ENCODE measurements around the gene WAPL. TPM values are rescaled to one million over a fixed set of nuclear protein-coding genes. Genes with fewer than 3 reads are reported as not detected.

WAPL gene, protein sequence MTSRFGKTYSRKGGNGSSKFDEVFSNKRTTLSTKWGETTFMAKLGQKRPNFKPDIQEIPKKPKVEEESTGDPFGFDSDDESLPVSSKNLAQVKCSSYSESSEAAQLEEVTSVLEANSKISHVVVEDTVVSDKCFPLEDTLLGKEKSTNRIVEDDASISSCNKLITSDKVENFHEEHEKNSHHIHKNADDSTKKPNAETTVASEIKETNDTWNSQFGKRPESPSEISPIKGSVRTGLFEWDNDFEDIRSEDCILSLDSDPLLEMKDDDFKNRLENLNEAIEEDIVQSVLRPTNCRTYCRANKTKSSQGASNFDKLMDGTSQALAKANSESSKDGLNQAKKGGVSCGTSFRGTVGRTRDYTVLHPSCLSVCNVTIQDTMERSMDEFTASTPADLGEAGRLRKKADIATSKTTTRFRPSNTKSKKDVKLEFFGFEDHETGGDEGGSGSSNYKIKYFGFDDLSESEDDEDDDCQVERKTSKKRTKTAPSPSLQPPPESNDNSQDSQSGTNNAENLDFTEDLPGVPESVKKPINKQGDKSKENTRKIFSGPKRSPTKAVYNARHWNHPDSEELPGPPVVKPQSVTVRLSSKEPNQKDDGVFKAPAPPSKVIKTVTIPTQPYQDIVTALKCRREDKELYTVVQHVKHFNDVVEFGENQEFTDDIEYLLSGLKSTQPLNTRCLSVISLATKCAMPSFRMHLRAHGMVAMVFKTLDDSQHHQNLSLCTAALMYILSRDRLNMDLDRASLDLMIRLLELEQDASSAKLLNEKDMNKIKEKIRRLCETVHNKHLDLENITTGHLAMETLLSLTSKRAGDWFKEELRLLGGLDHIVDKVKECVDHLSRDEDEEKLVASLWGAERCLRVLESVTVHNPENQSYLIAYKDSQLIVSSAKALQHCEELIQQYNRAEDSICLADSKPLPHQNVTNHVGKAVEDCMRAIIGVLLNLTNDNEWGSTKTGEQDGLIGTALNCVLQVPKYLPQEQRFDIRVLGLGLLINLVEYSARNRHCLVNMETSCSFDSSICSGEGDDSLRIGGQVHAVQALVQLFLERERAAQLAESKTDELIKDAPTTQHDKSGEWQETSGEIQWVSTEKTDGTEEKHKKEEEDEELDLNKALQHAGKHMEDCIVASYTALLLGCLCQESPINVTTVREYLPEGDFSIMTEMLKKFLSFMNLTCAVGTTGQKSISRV (N-terminal part only)
- polyA plus RNA-seq (26.3 and 30.6 TPM in 2 replicates), polyA minus RNA-seq (80.1 and 88.0 TPM in 2 replicates)

DNA sequence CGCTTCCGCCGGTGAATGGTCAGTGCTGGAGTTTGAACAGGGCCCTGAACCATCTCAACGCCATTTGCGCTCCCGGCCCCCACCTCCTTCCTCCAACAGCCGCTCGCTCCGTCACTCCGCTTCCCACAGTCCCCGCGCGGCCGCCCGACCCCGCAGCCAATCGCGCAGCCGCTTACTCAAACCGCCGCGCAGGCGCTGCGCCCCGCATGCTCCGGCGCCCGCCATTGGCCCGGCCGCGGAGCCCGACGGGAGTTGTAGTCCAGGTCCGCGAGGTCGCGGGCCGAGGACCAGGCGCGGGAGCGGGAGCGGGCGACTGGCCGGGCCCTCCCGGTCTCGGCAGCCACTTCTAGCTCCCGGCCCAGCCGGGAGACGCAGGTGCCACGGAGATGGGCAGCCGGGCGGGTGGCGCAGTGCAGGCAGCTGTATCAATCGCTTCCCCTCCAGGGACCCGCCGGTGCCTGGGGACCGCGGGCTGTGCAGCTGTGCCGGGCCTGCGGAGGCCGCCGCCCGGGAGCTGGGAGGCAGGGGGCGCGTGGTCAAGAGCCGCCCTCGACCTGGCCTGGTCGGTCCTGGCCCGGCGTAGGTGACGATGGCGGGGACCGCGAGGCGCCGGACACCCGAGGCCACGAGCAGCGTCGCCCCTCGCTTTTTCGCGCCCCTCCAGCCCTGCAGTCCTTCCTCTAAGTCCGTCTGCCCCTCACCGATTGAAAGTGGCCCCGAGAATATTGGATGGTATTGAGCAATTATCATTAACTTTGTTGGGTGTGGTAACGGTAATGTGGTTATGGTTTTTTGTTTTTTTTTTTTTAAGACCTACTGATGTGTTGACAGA is at the start of gene WAPL:
TSS of gene WAPL (minus strand) at position 115 of the 832 bp plus-strand sequence. CDS start 3,723 bp downstream, outside the sequence.
- no peaks in the 10 kb centered on the region for H3K27me3 ChIP-seq (ENCODE audit: insufficient read depth, low read depth, low read length)
- no peaks in the 10 kb centered on the region for H3K9me3 ChIP-seq (ENCODE audit: low read length)
- H3F3A ChIP-seq (ENCODE audit: insufficient read depth, low read length, poor library complexity, severe bottlenecking) = no peaks in the 10 kb centered on the region
- H3K36me3 ChIP-seq (ENCODE audit: insufficient read depth, low read length) = no peaks in the 10 kb centered on the region
- peak within 1 kb of the TSS; percentile 69 for H3K27ac ChIP-seq (ENCODE audit: low read length)
- H3K79me2 ChIP-seq (replicated peaks; ENCODE audit: insufficient read depth, low read length) = peaks cover 60% of the 10 kb centered on the region
- peak within 1 kb of the TSS; percentile 82 for H3K9ac ChIP-seq (ENCODE audit: low read length)
- H3K9me2 ChIP-seq (ENCODE audit: insufficient read depth, low read length) = no peaks in the 10 kb centered on the region
- no peak for TF ChIP-seq SMC3 (conservative IDR thresholded peaks at IDR 0.05; ENCODE audit: poor library complexity)
- TF ChIP-seq EP300 (conservative IDR thresholded peaks at IDR 0.05; ENCODE audit: poor library complexity, severe bottlenecking) = peak; percentile 44
- no peak for TF ChIP-seq TAF1 (IDR thresholded peaks at IDR 0.05; ENCODE audit: low read depth)
- TF ChIP-seq, protein P1, sequence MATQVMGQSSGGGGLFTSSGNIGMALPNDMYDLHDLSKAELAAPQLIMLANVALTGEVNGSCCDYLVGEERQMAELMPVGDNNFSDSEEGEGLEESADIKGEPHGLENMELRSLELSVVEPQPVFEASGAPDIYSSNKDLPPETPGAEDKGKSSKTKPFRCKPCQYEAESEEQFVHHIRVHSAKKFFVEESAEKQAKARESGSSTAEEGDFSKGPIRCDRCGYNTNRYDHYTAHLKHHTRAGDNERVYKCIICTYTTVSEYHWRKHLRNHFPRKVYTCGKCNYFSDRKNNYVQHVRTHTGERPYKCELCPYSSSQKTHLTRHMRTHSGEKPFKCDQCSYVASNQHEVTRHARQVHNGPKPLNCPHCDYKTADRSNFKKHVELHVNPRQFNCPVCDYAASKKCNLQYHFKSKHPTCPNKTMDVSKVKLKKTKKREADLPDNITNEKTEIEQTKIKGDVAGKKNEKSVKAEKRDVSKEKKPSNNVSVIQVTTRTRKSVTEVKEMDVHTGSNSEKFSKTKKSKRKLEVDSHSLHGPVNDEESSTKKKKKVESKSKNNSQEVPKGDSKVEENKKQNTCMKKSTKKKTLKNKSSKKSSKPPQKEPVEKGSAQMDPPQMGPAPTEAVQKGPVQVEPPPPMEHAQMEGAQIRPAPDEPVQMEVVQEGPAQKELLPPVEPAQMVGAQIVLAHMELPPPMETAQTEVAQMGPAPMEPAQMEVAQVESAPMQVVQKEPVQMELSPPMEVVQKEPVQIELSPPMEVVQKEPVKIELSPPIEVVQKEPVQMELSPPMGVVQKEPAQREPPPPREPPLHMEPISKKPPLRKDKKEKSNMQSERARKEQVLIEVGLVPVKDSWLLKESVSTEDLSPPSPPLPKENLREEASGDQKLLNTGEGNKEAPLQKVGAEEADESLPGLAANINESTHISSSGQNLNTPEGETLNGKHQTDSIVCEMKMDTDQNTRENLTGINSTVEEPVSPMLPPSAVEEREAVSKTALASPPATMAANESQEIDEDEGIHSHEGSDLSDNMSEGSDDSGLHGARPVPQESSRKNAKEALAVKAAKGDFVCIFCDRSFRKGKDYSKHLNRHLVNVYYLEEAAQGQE (IDR thresholded peaks at IDR 0.05; ENCODE audit: borderline replicate concordance) = no peak
- TF ChIP-seq MXI1 (conservative IDR thresholded peaks at IDR 0.05; ENCODE audit: poor library complexity, severe bottlenecking) = peak; percentile 79
- no peak for TF ChIP-seq EZH2 (IDR thresholded peaks at IDR 0.05; ENCODE audit: borderline replicate concordance, insufficient read depth, low read length, poor library complexity, severe bottlenecking)
- TF ChIP-seq, protein P2, sequence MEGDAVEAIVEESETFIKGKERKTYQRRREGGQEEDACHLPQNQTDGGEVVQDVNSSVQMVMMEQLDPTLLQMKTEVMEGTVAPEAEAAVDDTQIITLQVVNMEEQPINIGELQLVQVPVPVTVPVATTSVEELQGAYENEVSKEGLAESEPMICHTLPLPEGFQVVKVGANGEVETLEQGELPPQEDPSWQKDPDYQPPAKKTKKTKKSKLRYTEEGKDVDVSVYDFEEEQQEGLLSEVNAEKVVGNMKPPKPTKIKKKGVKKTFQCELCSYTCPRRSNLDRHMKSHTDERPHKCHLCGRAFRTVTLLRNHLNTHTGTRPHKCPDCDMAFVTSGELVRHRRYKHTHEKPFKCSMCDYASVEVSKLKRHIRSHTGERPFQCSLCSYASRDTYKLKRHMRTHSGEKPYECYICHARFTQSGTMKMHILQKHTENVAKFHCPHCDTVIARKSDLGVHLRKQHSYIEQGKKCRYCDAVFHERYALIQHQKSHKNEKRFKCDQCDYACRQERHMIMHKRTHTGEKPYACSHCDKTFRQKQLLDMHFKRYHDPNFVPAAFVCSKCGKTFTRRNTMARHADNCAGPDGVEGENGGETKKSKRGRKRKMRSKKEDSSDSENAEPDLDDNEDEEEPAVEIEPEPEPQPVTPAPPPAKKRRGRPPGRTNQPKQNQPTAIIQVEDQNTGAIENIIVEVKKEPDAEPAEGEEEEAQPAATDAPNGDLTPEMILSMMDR (IDR thresholded peaks at IDR 0.05; ENCODE audit: poor library complexity, severe bottlenecking) = peak; percentile 17
- TF ChIP-seq RAD21 (conservative IDR thresholded peaks at IDR 0.05) = no peak
- TF ChIP-seq POLR2AphosphoS5 (IDR thresholded peaks at IDR 0.05) = peak; percentile 85
- no peaks in the 10 kb centered on the region for H4K20me1 ChIP-seq (ENCODE audit: insufficient read depth)
- H2AFZ ChIP-seq (ENCODE audit: low read depth, low read length) = peak within 1 kb of the TSS; percentile 59
- H3K4me3 ChIP-seq (ENCODE audit: low read length) = peak within 1 kb of the TSS; percentile 96
- H3K4me2 ChIP-seq (ENCODE audit: low read length) = peak within 1 kb of the TSS; percentile 90

Data from neural cell (in vitro differentiated cells).